Liver (tissue), 9 donors: Measurements from ENCODE around the gene RICTOR. TPM values are rescaled to one million over a fixed set of nuclear protein-coding genes. Genes with fewer than 3 reads are reported as not detected.

ENCODE experiments used
- DNase-seq: peaks from one replicate; pipeline ENCODE4 v3.0.0-alpha.2; 2017; ENCODE audit warnings: low spot score
- H3K27ac ChIP-seq, 2 donors: one replicate each; pipeline ENCODE4 v1.7.0; 2013; ENCODE audit warnings: inconsistent platforms in 2 of 2, low read length in 2 of 2, control low read depth in 1 of 2, low read depth in 1 of 2, mild to moderate bottlenecking in 1 of 2
- H3K27me3 ChIP-seq, 4 donors: one replicate each; pipeline versions ENCODE4 v1.6.1 to v1.7.0; 2013; ENCODE audit warnings: low read length in 3 of 4, inconsistent platforms in 1 of 4, mild to moderate bottlenecking in 1 of 4, moderate library complexity in 1 of 4; ENCODE audit not compliant: control insufficient read depth in 4 of 4, insufficient read depth in 4 of 4
- H3K36me3 ChIP-seq, 4 donors: one replicate each; pipeline versions ENCODE4 v1.6.1 to v1.7.0; 2013; ENCODE audit warnings: low read length in 3 of 4, mild to moderate bottlenecking in 3 of 4, low read depth in 1 of 4, moderate library complexity in 1 of 4; ENCODE audit not compliant: control insufficient read depth in 4 of 4, insufficient read depth in 3 of 4
- H3K4me1 ChIP-seq, 4 donors: one replicate each; pipeline versions ENCODE4 v1.6.1 to v1.7.0; 2013; ENCODE audit warnings: low read length in 3 of 4, mild to moderate bottlenecking in 3 of 4, moderate library complexity in 1 of 4; ENCODE audit not compliant: control insufficient read depth in 4 of 4, insufficient read depth in 4 of 4
- H3K4me3 ChIP-seq, 3 donors: one replicate each; pipeline versions ENCODE4 v1.6.1 to v1.7.0; 2013; ENCODE audit warnings: low read length in 3 of 3, control low read depth in 1 of 3, low read depth in 1 of 3, mild to moderate bottlenecking in 1 of 3
- H3K9ac ChIP-seq, 2 donors: one replicate each; pipeline ENCODE4 v1.7.0; 2013; ENCODE audit warnings: low read length in 2 of 2, mild to moderate bottlenecking in 2 of 2, moderate library complexity in 2 of 2, control low read depth in 1 of 2, low read depth in 1 of 2
- H3K9me3 ChIP-seq, 4 donors: one replicate each; pipeline versions ENCODE4 v1.6.1 to v1.7.0; 2013; ENCODE audit warnings: low read length in 3 of 4; ENCODE audit not compliant: control insufficient read depth in 4 of 4
- ATF3 ChIP-seq: IDR thresholded peaks from 2 replicates; pipeline ENCODE4 v1.6.1; 2016; ENCODE audit warnings: antibody characterized with exemption
- CTCF ChIP-seq: fragments of 150-350 bp; IDR thresholded peaks from 2 replicates; pipeline ENCODE4 v1.5.1; 2017; ENCODE audit warnings: improper control_type of control experiment, low read depth, low read length; ENCODE audit not compliant: missing input control
- EGR1 ChIP-seq, 2 donors: IDR thresholded peaks; 2 replicates each; pipeline ENCODE4 v1.6.1; 2016 to 2018; ENCODE audit warnings: antibody characterized with exemption in 2 of 2, low read depth in 2 of 2
- FOXA1 ChIP-seq: IDR thresholded peaks from 2 replicates; pipeline ENCODE4 v1.6.1; 2016; ENCODE audit warnings: antibody characterized with exemption
- FOXA2 ChIP-seq: IDR thresholded peaks from 2 replicates; pipeline ENCODE4 v1.6.1; 2016; ENCODE audit warnings: antibody characterized with exemption
- GABPA ChIP-seq, 2 donors: IDR thresholded peaks in 1 of 2; conservative IDR thresholded peaks in 1 of 2; 2 replicates each; pipeline ENCODE4 v1.6.1; 2016; ENCODE audit warnings: antibody characterized with exemption in 2 of 2, mild to moderate bottlenecking in 1 of 2, moderate library complexity in 1 of 2
- HNF4A ChIP-seq, 2 donors: conservative IDR thresholded peaks; 2 replicates each; pipeline ENCODE4 v1.6.1; 2016; ENCODE audit warnings: antibody characterized with exemption in 2 of 2, mild to moderate bottlenecking in 2 of 2
- HNF4G ChIP-seq: IDR thresholded peaks from 2 replicates; pipeline ENCODE4 v1.6.1; 2016; ENCODE audit warnings: antibody characterized with exemption
- JUND ChIP-seq, 2 donors: IDR thresholded peaks; 2 replicates each; pipeline ENCODE4 v1.6.1; 2016; ENCODE audit warnings: antibody characterized with exemption in 2 of 2
- NR2F2 ChIP-seq: IDR thresholded peaks from 2 replicates; pipeline ENCODE4 v1.6.1; 2016; ENCODE audit warnings: antibody characterized with exemption
- RAD21 ChIP-seq, 2 donors: IDR thresholded peaks; 2 replicates each; pipeline ENCODE4 v1.6.1; 2016; ENCODE audit warnings: antibody characterized with exemption in 2 of 2, mild to moderate bottlenecking in 2 of 2
- REST ChIP-seq: IDR thresholded peaks from 2 replicates; pipeline ENCODE4 v1.6.1; 2016; ENCODE audit warnings: antibody characterized with exemption, mild to moderate bottlenecking
- RXRA ChIP-seq, 2 donors: IDR thresholded peaks; 2 replicates each; pipeline ENCODE4 v1.6.1; 2017 to 2018; ENCODE audit warnings: antibody characterized with exemption in 2 of 2, mild to moderate bottlenecking in 1 of 2
- SP1 ChIP-seq: IDR thresholded peaks from 2 replicates; pipeline ENCODE4 v1.6.1; 2018; ENCODE audit warnings: antibody characterized with exemption, mild to moderate bottlenecking
- YY1 ChIP-seq: IDR thresholded peaks from 2 replicates; pipeline ENCODE4 v1.6.1; 2016; ENCODE audit warnings: antibody characterized with exemption, mild to moderate bottlenecking
- ZBTB33 ChIP-seq: IDR thresholded peaks from 2 replicates; pipeline ENCODE4 v1.6.1; 2016; ENCODE audit warnings: antibody characterized with exemption
- WGBS: extraction: QIAGEN DNeasy Blood & Tissue Kit; methylation state at CpG from one replicate; pipeline ENCODE4 v1.1.7; 2013; 5-methylcytosine and 5-hydroxymethylcytosine counted together
- polyA plus RNA-seq, 2 donors: library from polyadenylated mRNA; stranded (reverse) in 1 of 2; unstranded in 1 of 2; fragments of 200-250 nt in 1 of 2; fragments of >200 nt in 1 of 2; fragmentation: Nextera tagmentation in 1 of 2; extraction: Ambion mirVana in 1 of 2; gene quantifications; one replicate each; pipeline versions ENCODE4 v1.2.1 to v1.2.3, GENCODE V29; 2013 to 2015
- total RNA-seq, 2 donors: library from RNA; depleted of rRNA; stranded (reverse); fragments of >200 nt; gene quantifications; one replicate each; pipeline ENCODE4 v1.2.3, GENCODE V29; 2014
- donor health status: healthy.
- donor health status: healthy.
- donor health status: healthy.
- donor health status: healthy.
- donor health status: healthy.

The RICTOR gene
- total and polyA plus RNA-seq, 4 donors, result 2.1 to 24.0 (median 15.0) TPM

GRCh38 chr5:38922199-38922598, 152.0 kb downstream of the RICTOR start (continued):
- TF ChIP-seq HNF4G (no peak), NR2F2 (no peak), YY1 (no peak), SP1 (no peak)

GRCh38 chr5:38921174-38921573, 153.0 kb downstream of the RICTOR start:
- H3K27me3 ChIP-seq, result no peaks in the 10 kb centered on the region
- H3K9me3 ChIP-seq, result no peaks in the 10 kb centered on the region
- no peak overlapping the region for H3K9ac ChIP-seq
- H3K4me1 ChIP-seq, result peaks cover 0 to 3% (median 0%) of the 10 kb centered on the region in 4 donors
- H3K4me3 ChIP-seq, result no peak overlapping the region
- no peak overlapping the region for H3K27ac ChIP-seq
- H3K36me3 ChIP-seq, result peaks cover 3 to 9% (median 6%) of the 10 kb centered on the region in 4 donors
- no peak for DNase-seq
- TF ChIP-seq CTCF (no peak), HNF4A (conservative IDR thresholded peaks at IDR 0.05) (peak in 1 of 2 donors; percentile 13), NR2F2 (no peak), RAD21 (IDR thresholded peaks at IDR 0.05) (no peak), REST (peak; percentile 96)
- WGBS, result 85% methylated on average over 1 of the region's 1 CpG

GRCh38 chr5:38916802-38917201, 157.4 kb downstream of the RICTOR start:
- 86% methylated on average over 7 of the region's 7 CpGs for WGBS

More at GRCh38 chr5:38916802-38917201, 157.4 kb downstream of the RICTOR start:
- DNase-seq, result no peak
- Histone ChIP-seq H3K9me3 (no peaks in the 10 kb centered on the region), H3K27ac (no peak overlapping the region), H3K36me3 (peaks cover 0 to 11% (median 0%) of the 10 kb centered on the region in 4 donors), H3K4me1 (no peaks in the 10 kb centered on the region), H3K27me3 (no peaks in the 10 kb centered on the region), H3K4me3 (no peak overlapping the region), H3K9ac (no peak overlapping the region)
- TF ChIP-seq RXRA (IDR thresholded peaks at IDR 0.05), result no peak
- no peak for TF ChIP-seq CTCF
- no peak for TF ChIP-seq ATF3
- no peak for TF ChIP-seq RAD21 (IDR thresholded peaks at IDR 0.05)
- TF ChIP-seq FOXA1, result no peak
- TF ChIP-seq EGR1 (IDR thresholded peaks at IDR 0.05; ENCODE audit: low read depth in 2 of 2), result no peak
- TF ChIP-seq REST, result no peak
- no peak for TF ChIP-seq SP1
- no peak for TF ChIP-seq GABPA (IDR thresholded peaks at IDR 0.05 in 1 of 2, conservative IDR thresholded peaks at IDR 0.05 in 1 of 2)
- no peak for TF ChIP-seq JUND (IDR thresholded peaks at IDR 0.05)
- no peak for TF ChIP-seq FOXA2
- TF ChIP-seq ZBTB33, result no peak
- TF ChIP-seq HNF4A (conservative IDR thresholded peaks at IDR 0.05), result no peak
